ENCODE measurements around the gene BABAM2.

Gene BABAM2

GRCh38 chr2:27891673-27892105, 1.2 kb downstream of the BABAM2 start:
- H3K4me1 ChIP-seq (ENCODE audit: insufficient read depth, low read length), result peaks cover 5% of the 10 kb centered on the region; the same call in 1 of the 2 replicates
- H3K36me3 ChIP-seq (ENCODE audit: insufficient read depth, low read length), result peaks cover 8% of the 10 kb centered on the region; the same call in 1 of the 2 replicates
- no peaks in the 10 kb centered on the region for H3K27me3 ChIP-seq (ENCODE audit: insufficient read depth, low read length)
- H3K27ac ChIP-seq (ENCODE audit: low read depth, low read length), result no peak overlapping the region
- no peaks in the 10 kb centered on the region for H3K9me3 ChIP-seq (ENCODE audit: insufficient read depth, low read depth, low read length)
- H3K4me3 ChIP-seq (ENCODE audit: low read length), result no peak overlapping the region
- 91% methylated on average over 3 of the region's 5 CpGs for WGBS
- no peak overlapping the region for H3K9ac ChIP-seq (ENCODE audit: low read depth, low read length)

GRCh38 chr2:27893006-27893405, 2.5 kb downstream of the BABAM2 start:
- Histone ChIP-seq H3K9ac (ENCODE audit: low read depth, low read length) (no peak overlapping the region), H3K4me3 (ENCODE audit: low read length) (no peak overlapping the region), H3K27ac (ENCODE audit: low read depth, low read length) (no peak overlapping the region), H3K4me1 (ENCODE audit: insufficient read depth, low read length) (peaks cover 5% of the 10 kb centered on the region; the same call in 1 of the 2 replicates), H3K9me3 (ENCODE audit: insufficient read depth, low read depth, low read length) (no peaks in the 10 kb centered on the region), H3K36me3 (ENCODE audit: insufficient read depth, low read length) (peaks cover 11% of the 10 kb centered on the region; the same call in 1 of the 2 replicates), H3K27me3 (ENCODE audit: insufficient read depth, low read length) (no peaks in the 10 kb centered on the region)
- WGBS, result 88% methylated on average over 3 of the region's 3 CpGs

DNA sequence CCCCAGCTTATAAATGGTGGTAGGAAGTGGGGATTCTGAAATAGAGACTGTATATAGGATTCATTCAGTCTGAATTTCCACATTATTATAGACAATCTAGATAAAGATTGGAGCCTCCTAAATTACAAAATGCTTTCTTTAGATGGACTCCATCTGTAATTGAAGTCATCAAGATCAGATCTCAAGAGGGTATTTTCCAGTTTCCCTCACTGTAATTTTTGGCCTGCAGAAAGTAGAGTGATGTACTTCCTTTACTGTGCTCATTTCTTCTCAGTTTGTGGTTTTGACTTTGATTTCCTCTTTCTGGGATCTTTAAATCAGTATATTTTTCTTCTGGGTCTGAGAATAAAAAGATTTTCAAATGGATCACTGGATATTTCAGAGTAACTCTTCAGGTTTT, 7.2 kb downstream of the BABAM2 start:
- Histone ChIP-seq H3K27ac (ENCODE audit: low read depth, low read length) (no peak overlapping the region), H3K9me3 (ENCODE audit: insufficient read depth, low read depth, low read length) (no peaks in the 10 kb centered on the region), H3K4me1 (ENCODE audit: insufficient read depth, low read length) (no peaks in the 10 kb centered on the region), H3K36me3 (ENCODE audit: insufficient read depth, low read length) (peaks cover 14% of the 10 kb centered on the region), H3K9ac (ENCODE audit: low read depth, low read length) (no peak overlapping the region), H3K4me3 (ENCODE audit: low read length) (no peak overlapping the region), H3K27me3 (ENCODE audit: insufficient read depth, low read length) (no peaks in the 10 kb centered on the region)

- Histone ChIP-seq H3K27me3 (ENCODE audit: insufficient read depth, low read length) (no peaks in the 10 kb centered on the region), H3K4me1 (ENCODE audit: insufficient read depth, low read length) (no peaks in the 10 kb centered on the region), H3K36me3 (ENCODE audit: insufficient read depth, low read length) (peaks cover 10% of the 10 kb centered on the region), H3K27ac (ENCODE audit: low read depth, low read length) (no peak overlapping the region), H3K4me3 (ENCODE audit: low read length) (no peak overlapping the region), H3K9ac (ENCODE audit: low read depth, low read length) (no peak overlapping the region), H3K9me3 (ENCODE audit: insufficient read depth, low read depth, low read length) (no peaks in the 10 kb centered on the region)
- WGBS, result 83% methylated on average over 1 of the region's 1 CpG
Observed at GRCh38 chr2:27901234-27901633, 10.7 kb downstream of the BABAM2 start.

GRCh38 chr2:27902098-27902497, 11.6 kb downstream of the BABAM2 start:
- Histone ChIP-seq H3K4me3 (ENCODE audit: low read length) (no peak overlapping the region), H3K27me3 (ENCODE audit: insufficient read depth, low read length) (no peaks in the 10 kb centered on the region), H3K27ac (ENCODE audit: low read depth, low read length) (no peak overlapping the region), H3K4me1 (ENCODE audit: insufficient read depth, low read length) (no peaks in the 10 kb centered on the region), H3K36me3 (ENCODE audit: insufficient read depth, low read length) (peaks cover 3% of the 10 kb centered on the region), H3K9ac (ENCODE audit: low read depth, low read length) (no peak overlapping the region), H3K9me3 (ENCODE audit: insufficient read depth, low read depth, low read length) (no peaks in the 10 kb centered on the region)
- 100% methylated on average over 1 of the region's 1 CpG for WGBS

DNA sequence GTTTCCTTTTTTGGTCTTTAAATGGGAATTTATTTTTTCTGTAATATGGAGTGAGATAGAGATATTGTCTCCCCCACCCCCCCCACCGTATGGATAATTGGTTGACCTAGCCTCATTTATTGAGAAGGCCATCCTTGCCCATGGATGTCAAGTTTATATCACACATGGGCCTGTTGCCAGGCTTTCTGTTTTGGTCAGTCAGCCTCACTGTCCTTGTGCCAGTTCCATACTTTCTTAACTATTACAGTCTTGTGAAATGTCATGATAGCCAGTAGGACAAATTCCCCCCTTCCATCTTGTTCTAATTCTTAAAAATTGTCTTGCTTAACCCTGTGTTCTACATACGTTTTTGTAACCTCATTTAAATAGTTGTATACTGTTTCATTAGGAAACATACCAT, 12.5 kb downstream of the BABAM2 start:
- H3K4me1 ChIP-seq (ENCODE audit: insufficient read depth, low read length), result no peaks in the 10 kb centered on the region
- no peak overlapping the region for H3K4me3 ChIP-seq (ENCODE audit: low read length)
- H3K9ac ChIP-seq (ENCODE audit: low read depth, low read length), result no peak overlapping the region
- no peaks in the 10 kb centered on the region for H3K27me3 ChIP-seq (ENCODE audit: insufficient read depth, low read length)
- no peak overlapping the region for H3K27ac ChIP-seq (ENCODE audit: low read depth, low read length)
- peaks cover 3% of the 10 kb centered on the region for H3K36me3 ChIP-seq (ENCODE audit: insufficient read depth, low read length)
- 100% methylated on average over 1 of the region's 2 CpGs for WGBS
- H3K9me3 ChIP-seq (ENCODE audit: insufficient read depth, low read depth, low read length), result no peaks in the 10 kb centered on the region

DNA sequence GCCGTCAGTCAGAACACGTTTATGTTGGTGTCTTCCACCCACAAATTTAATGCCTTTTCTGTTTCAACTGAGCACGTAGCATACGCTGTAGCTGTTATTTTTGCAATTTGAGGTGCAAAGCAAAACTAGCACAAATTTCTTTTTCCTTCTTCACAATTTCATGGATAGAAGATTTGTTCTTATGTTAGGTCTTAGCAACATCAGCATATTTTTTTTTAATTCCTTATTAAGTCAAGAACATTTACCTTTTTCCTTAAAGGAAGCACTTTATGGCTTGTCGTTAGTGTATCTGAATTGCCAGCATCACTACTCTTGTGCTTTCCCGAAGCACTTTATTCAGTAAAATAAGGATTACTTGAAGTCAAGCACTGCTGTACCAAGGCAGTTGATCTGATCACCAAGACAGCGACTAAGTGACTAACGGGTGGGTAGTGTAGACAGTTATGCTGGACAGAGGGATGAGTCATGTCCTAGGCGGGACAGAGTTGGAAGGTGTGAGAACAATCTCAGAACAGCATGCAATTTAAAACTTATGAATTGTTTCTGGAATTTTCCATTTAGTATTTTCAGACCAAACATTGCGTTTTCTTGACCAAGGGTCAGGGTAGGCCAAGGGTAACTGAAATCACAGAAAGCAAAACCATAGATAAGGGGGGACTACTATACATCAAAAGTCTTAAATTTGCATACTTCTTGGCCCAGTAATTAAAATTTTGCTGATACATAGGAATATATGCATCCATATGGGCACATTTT, 13.3 kb downstream of the BABAM2 start:
- 95% methylated on average over 9 of the region's 10 CpGs for WGBS
- H3K36me3 ChIP-seq (ENCODE audit: insufficient read depth, low read length), result peaks cover 3% of the 10 kb centered on the region; the same call in 1 of the 2 replicates
- no peaks in the 10 kb centered on the region for H3K9me3 ChIP-seq (ENCODE audit: insufficient read depth, low read depth, low read length)
- H3K4me3 ChIP-seq (ENCODE audit: low read length), result no peak overlapping the region
- H3K4me1 ChIP-seq (ENCODE audit: insufficient read depth, low read length), result no peaks in the 10 kb centered on the region
- H3K27ac ChIP-seq (ENCODE audit: low read depth, low read length), result no peak overlapping the region
- H3K27me3 ChIP-seq (ENCODE audit: insufficient read depth, low read length), result no peaks in the 10 kb centered on the region
- H3K9ac ChIP-seq (ENCODE audit: low read depth, low read length), result no peak overlapping the region

- H3K36me3 ChIP-seq (ENCODE audit: insufficient read depth, low read length), result no peaks in the 10 kb centered on the region
- H3K9ac ChIP-seq (ENCODE audit: low read depth, low read length), result no peak overlapping the region
- H3K27ac ChIP-seq (ENCODE audit: low read depth, low read length), result no peak overlapping the region
- H3K9me3 ChIP-seq (ENCODE audit: insufficient read depth, low read depth, low read length), result no peaks in the 10 kb centered on the region
- H3K4me1 ChIP-seq (ENCODE audit: insufficient read depth, low read length), result no peaks in the 10 kb centered on the region
- WGBS, result 81% methylated on average over 1 of the region's 1 CpG
- no peaks in the 10 kb centered on the region for H3K27me3 ChIP-seq (ENCODE audit: insufficient read depth, low read length)
- no peak overlapping the region for H3K4me3 ChIP-seq (ENCODE audit: low read length)
Observed at GRCh38 chr2:27904405-27904665, 13.8 kb downstream of the BABAM2 start.

DNA sequence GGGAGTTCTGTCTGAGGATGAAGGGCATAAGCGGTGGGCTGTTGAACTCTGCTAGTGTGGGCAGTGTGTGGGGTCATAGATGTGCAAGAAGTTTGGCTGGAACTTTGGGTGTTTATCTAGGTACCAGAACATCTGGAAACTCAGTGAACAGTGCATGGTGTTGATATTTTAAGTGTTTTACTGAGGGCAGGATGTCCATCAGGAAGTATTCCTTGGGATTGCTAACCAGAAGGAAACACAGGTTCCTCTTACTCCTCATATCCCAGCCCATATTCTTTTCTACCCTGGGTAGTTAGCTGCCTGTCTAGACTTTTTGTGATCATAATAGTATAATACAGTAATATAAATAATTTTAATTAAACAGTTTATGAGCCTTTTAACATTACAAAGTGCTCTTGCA, 15.5 kb downstream of the BABAM2 start:
- H3K4me1 ChIP-seq (ENCODE audit: insufficient read depth, low read length), result no peaks in the 10 kb centered on the region
- H3K27me3 ChIP-seq (ENCODE audit: insufficient read depth, low read length), result no peaks in the 10 kb centered on the region
- no peak overlapping the region for H3K27ac ChIP-seq (ENCODE audit: low read depth, low read length)
- H3K36me3 ChIP-seq (ENCODE audit: insufficient read depth, low read length), result no peaks in the 10 kb centered on the region
- WGBS, result 90% methylated on average over 1 of the region's 1 CpG
- H3K4me3 ChIP-seq (ENCODE audit: low read length), result no peak overlapping the region
- no peak overlapping the region for H3K9ac ChIP-seq (ENCODE audit: low read depth, low read length)
- no peaks in the 10 kb centered on the region for H3K9me3 ChIP-seq (ENCODE audit: insufficient read depth, low read depth, low read length)

- no peak overlapping the region for H3K27ac ChIP-seq (ENCODE audit: low read depth, low read length)
Observed at GRCh38 chr2:27907547-27907946, 17.0 kb downstream of the BABAM2 start.

GRCh38 chr2:27909901-27910300, 19.4 kb downstream of the BABAM2 start:
- no peaks in the 10 kb centered on the region for H3K27me3 ChIP-seq (ENCODE audit: insufficient read depth, low read length)
- H3K9me3 ChIP-seq (ENCODE audit: insufficient read depth, low read depth, low read length), result no peaks in the 10 kb centered on the region
- no peak overlapping the region for H3K9ac ChIP-seq (ENCODE audit: low read depth, low read length)
- no peak overlapping the region for H3K27ac ChIP-seq (ENCODE audit: low read depth, low read length)
- no peak overlapping the region for H3K4me3 ChIP-seq (ENCODE audit: low read length)
- H3K4me1 ChIP-seq (ENCODE audit: insufficient read depth, low read length), result no peaks in the 10 kb centered on the region
- no peaks in the 10 kb centered on the region for H3K36me3 ChIP-seq (ENCODE audit: insufficient read depth, low read length)
- 92% methylated on average over 2 of the region's 2 CpGs for WGBS

More at GRCh38 chr2:27907547-27907946, 17.0 kb downstream of the BABAM2 start:
- Histone ChIP-seq H3K36me3 (ENCODE audit: insufficient read depth, low read length) (no peaks in the 10 kb centered on the region), H3K27me3 (ENCODE audit: insufficient read depth, low read length) (no peaks in the 10 kb centered on the region), H3K9ac (ENCODE audit: low read depth, low read length) (no peak overlapping the region), H3K4me3 (ENCODE audit: low read length) (no peak overlapping the region), H3K9me3 (ENCODE audit: insufficient read depth, low read depth, low read length) (no peaks in the 10 kb centered on the region), H3K4me1 (ENCODE audit: insufficient read depth, low read length) (no peaks in the 10 kb centered on the region)
- WGBS, result 58% methylated on average over 2 of the region's 3 CpGs
